MCF 10A (cell line): Measurements from ENCODE around the gene LAMB4. TPM values are rescaled to one million over a fixed set of nuclear protein-coding genes. Genes with fewer than 3 reads are reported as not detected.

Source experiments
- BruUV-seq: library from RNA; stranded (reverse); fragments of 400-500 nt; replicated peaks from 2 replicates; lab custom pipeline; 2021; lab: Mats Ljungman, UMichigan
- CTCF ChIA-PET: fragments of 300-600 bp; sonication (Branson Sonifier 250); formaldehyde crosslinking; extraction: SDS; loops from one replicate; lab custom pipeline; 2021; ENCODE audit warnings: antibody characterized with exemption, inconsistent platforms; lab: Yijun Ruan, JAX
- POLR2A ChIA-PET: fragments of 300-600, 350-650 bp; sonication (Branson Sonifier 250); formaldehyde crosslinking; extraction: SDS; loops from one replicate; lab custom pipeline; 2020; ENCODE audit warnings: antibody characterized with exemption, inconsistent platforms; lab: Yijun Ruan, JAX
- DNase-seq: peaks from one replicate; pipeline ENCODE4 v3.0.0-alpha.2; 2018; ENCODE audit not compliant: unreplicated experiment
- H3K27ac Mint-ChIP-seq: one replicate; pipeline ENCODE4 v1.8.0; 2022; ENCODE audit warnings: mild to moderate bottlenecking, low read depth, mixed read lengths; ENCODE audit not compliant: unreplicated experiment
- H3K27me3 Mint-ChIP-seq: one replicate; pipeline ENCODE4 v1.8.0; 2022; ENCODE audit warnings: mixed read lengths; ENCODE audit not compliant: insufficient read depth, unreplicated experiment
- H3K36me3 Mint-ChIP-seq: one replicate; pipeline ENCODE4 v1.8.0; 2022; ENCODE audit warnings: mild to moderate bottlenecking, moderate library complexity, mixed read lengths; ENCODE audit not compliant: insufficient read depth, unreplicated experiment
- H3K4me1 Mint-ChIP-seq: one replicate; pipeline ENCODE4 v1.8.0; 2022; ENCODE audit warnings: mixed read lengths; ENCODE audit not compliant: insufficient read depth, unreplicated experiment
- H3K4me3 Mint-ChIP-seq: one replicate; pipeline ENCODE4 v1.8.0; 2022; ENCODE audit warnings: mild to moderate bottlenecking, moderate library complexity, mixed read lengths; ENCODE audit not compliant: unreplicated experiment
- H3K9me3 Mint-ChIP-seq: one replicate; pipeline ENCODE4 v1.8.0; 2022; ENCODE audit warnings: mixed read lengths; ENCODE audit not compliant: unreplicated experiment
- CTCF ChIP-seq: fragments of 200-600 bp; IDR thresholded peaks from one replicate; pipeline ENCODE4 v1.8.0; 2022; ENCODE audit warnings: antibody characterized with exemption, mild to moderate bottlenecking; ENCODE audit not compliant: unreplicated experiment
- intact Hi-C: fragments of 100-400 bp; cut with micrococcal nuclease; formaldehyde crosslinking; loops from 2 replicates; pipeline ENCODE4 v1.14.1; 2022
- total RNA-seq: library from RNA; stranded (reverse); gene quantifications from 2 replicates; pipeline ENCODE4 v1.2.3, GENCODE V29; 2022

Gene LAMB4
- total RNA-seq, 1 experiment from 2014 or later, result 0.35 TPM

DNA sequence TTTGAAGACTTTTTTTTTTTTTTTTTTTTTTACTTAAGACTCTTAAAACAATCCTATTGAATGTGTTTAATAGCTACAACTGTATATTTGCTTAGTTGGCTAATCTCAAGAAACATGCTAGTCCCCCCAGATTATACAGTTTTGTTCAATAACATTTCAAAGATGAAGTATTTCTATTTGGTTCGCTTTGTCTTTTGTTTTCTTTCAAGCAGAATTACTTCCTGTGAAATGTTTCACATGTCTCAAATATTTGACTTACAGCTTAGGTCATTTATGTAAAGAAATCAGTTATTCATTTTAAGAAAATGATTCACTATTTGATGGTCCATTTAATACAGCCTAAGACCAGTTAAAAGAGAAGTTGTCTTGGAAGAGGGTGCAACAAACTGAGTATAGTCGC lies 114.4 kb downstream of the LAMB4 start:
- H3K27me3 Mint-ChIP-seq, result no peaks in the 10 kb centered on the region
- H3K9me3 Mint-ChIP-seq, result no peaks in the 10 kb centered on the region
- no peak overlapping the region for H3K27ac Mint-ChIP-seq
- intact Hi-C loops, result loop anchor here (10.0 kb wide), 1 partner anchor 121 kb away; the partner anchor contains the start of gene DLD
- no peak for TF ChIP-seq CTCF
- no peak overlapping the region for H3K4me3 Mint-ChIP-seq
- DNase-seq, result no peak
- POLR2A ChIA-PET, result interaction anchor here (0.6 to 5.0 kb wide), 11 partner anchors 8 to 511 kb away, joined by 3 to 52 read pairs (median 5); partner anchors contain the start of gene LAMB1
- CTCF ChIA-PET, result interaction anchor here (0.7 to 2.3 kb wide), 13 partner anchors 9 to 505 kb away, joined by 3 to 23 read pairs (median 4); partner anchors contain the start of gene LAMB1
- peaks cover 11% of the 10 kb centered on the region for H3K4me1 Mint-ChIP-seq
- no TSS peak for BruUV-seq
- no peaks in the 10 kb centered on the region for H3K36me3 Mint-ChIP-seq

DNA sequence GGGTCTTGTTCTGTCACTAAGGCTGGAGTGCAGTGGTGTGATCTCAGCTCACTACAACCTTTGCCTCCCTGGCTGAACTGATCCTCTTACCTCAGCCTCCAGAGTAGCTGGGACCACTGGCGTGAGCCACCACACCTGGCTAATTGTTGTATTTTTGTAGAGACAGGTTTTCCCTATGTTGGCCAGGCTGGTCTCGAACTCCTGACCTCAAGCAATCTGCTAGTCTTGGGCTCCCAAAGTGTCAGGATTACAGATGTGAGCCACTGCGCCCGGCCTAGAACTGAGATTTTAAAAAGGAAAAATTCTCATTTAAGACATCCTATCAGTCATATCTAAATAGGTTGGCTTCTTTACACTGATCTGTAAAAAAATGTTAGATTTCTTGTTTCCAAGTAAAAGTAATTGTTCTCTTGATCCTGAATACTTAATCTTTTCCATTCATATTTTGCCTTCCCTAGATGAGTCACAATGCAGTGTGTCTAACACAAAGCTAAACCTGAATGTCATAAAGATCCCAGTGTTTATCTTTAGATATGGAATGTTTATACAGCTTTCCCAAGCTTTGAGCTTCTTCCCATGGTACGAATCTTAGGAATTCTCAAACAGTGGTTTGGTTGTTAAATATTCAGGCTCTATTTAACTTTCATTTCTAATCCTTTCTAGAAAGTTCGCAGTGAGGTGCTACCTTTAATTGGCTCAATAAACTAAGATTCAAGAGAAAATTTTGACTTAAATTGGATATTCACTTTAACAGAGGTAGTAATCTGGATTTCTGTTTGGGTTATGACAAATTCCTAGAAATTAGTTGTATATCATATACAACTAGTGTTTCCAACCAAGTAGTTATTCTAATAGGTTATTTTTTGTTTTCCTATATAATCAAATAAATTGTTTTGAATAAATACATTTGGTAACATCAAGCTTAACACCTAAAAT lies 115.1 kb downstream of the LAMB4 start:
- peak; percentile 49 for DNase-seq
- Mint-ChIP-seq H3K4me1 (peaks cover 11% of the 10 kb centered on the region), H3K27ac (peak overlapping the region; percentile 12), H3K4me3 (no peak overlapping the region), H3K27me3 (no peaks in the 10 kb centered on the region), H3K36me3 (no peaks in the 10 kb centered on the region), H3K9me3 (no peaks in the 10 kb centered on the region)
- TF ChIP-seq CTCF, result no peak
- ChIA-PET POLR2A (interaction anchor here (0.6 to 5.0 kb wide), 13 partner anchors 9 to 270 kb away, joined by 3 to 52 read pairs (median 5); partner anchors contain the start of gene LAMB1), CTCF (interaction anchor here (0.7 to 2.3 kb wide), 7 partner anchors 10 to 506 kb away, joined by 3 to 23 read pairs (median 6); partner anchors contain the start of gene LAMB1)
- intact Hi-C loops, result loop anchor here (10.0 kb wide), 1 partner anchor 120 kb away; the partner anchor contains the start of gene DLD
- no TSS peak for BruUV-seq

- ChIA-PET CTCF (interaction anchor here (0.6 to 1.8 kb wide), 4 partner anchors 11 to 135 kb away, joined by 3 to 8 read pairs (median 4); partner anchors contain the start of gene LAMB1), POLR2A (interaction anchor here (0.7 to 5.0 kb wide), 6 partner anchors 11 to 95 kb away, joined by 3 to 52 read pairs (median 6); partner anchors contain the start of gene LAMB1)
- no TSS peak for BruUV-seq
- Mint-ChIP-seq H3K4me3 (no peak overlapping the region), H3K27ac (peak overlapping the region; percentile 35), H3K4me1 (peaks cover 11% of the 10 kb centered on the region), H3K36me3 (no peaks in the 10 kb centered on the region), H3K27me3 (no peaks in the 10 kb centered on the region), H3K9me3 (no peaks in the 10 kb centered on the region)
- DNase-seq, result no peak
- TF ChIP-seq CTCF, result no peak
- intact Hi-C loops, result loop anchor here (10.0 kb wide), 1 partner anchor 119 kb away; the partner anchor contains the start of gene DLD
These were observed 115.9 kb downstream of the LAMB4 start for GRCh38 chr7:108014215-108014614.
